ENCODE data around the gene ZNHIT2. TPM values are rescaled to one million over a fixed set of nuclear protein-coding genes. Genes with fewer than 3 reads are reported as not detected.
A peak's percentile ranks its signal among the peaks of the same experiment; 100 is the strongest.

The ZNHIT2 gene
- total RNA-seq, 2 donors from 2014 or later = 8.7 to 12.0 TPM

DNA sequence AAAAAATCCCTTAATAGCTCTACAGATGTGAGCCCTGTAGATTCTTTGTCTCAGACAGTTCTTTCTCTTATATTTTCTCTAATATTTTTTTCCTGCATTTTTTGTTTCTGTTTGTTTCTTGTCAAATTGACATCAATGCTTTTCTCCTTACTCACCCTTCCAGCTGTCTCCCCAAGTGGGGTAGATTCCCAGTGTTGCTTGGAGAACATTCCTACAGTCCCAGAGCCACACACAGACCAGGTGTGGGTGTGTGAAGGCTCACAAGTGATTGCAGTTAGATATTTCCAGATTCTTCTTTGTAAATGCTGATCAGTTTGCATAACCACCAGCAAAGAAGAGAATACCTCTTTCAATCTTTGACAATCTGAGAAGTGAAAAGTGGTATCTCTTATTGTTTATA, 14.0 kb downstream of the ZNHIT2 start:
- peaks cover 0 to 49% of the 10 kb centered on the region in 2 donors for H3K4me1 ChIP-seq
- TF ChIP-seq, protein P1, sequence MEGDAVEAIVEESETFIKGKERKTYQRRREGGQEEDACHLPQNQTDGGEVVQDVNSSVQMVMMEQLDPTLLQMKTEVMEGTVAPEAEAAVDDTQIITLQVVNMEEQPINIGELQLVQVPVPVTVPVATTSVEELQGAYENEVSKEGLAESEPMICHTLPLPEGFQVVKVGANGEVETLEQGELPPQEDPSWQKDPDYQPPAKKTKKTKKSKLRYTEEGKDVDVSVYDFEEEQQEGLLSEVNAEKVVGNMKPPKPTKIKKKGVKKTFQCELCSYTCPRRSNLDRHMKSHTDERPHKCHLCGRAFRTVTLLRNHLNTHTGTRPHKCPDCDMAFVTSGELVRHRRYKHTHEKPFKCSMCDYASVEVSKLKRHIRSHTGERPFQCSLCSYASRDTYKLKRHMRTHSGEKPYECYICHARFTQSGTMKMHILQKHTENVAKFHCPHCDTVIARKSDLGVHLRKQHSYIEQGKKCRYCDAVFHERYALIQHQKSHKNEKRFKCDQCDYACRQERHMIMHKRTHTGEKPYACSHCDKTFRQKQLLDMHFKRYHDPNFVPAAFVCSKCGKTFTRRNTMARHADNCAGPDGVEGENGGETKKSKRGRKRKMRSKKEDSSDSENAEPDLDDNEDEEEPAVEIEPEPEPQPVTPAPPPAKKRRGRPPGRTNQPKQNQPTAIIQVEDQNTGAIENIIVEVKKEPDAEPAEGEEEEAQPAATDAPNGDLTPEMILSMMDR (IDR thresholded peaks at IDR 0.05) = no peak

DNA sequence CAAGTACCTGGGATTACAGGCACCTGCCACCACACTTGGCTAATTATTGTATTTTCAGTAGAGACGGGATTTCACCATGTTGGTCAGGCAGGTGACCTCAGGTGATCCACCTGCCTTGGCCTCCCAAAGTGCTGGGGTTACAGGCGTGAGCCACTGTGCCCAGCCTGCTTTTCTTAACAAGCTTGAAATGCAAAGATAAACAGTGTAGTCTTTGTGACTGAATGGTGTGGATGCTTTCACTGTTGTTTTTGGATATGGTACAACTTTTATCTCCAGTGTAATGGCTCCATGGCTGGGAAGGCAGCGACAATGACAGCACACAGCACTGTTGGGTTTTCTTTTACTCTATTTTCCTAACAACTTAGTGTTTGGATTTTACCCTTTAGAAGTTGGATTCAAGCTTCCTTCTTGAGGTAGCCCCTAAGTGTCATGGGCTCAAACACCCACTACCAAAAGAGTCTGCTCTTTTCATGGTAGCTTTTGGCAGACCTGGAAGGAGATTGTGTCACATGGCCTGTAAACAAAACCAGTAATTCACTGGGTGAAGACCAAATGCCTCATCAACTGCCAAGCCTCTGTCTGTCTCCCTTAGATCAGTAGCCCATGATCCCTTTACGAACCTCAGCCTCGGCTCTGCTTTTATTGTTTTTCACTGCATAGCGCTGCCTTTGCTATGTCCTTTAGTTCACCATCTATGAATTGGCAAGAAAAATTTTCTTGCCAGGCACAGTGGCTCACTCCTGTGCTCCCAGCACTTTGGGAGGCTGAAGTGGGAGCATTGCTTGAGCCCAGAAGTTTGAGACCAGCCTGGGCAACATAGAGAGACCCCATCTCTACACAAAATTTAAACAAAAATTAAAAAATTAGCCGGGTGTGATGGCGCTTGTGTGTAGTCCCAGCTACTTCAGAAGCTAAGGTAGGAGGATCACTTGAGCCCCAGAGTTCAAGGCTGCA, 15.1 kb downstream of the ZNHIT2 start:
- Histone ChIP-seq H3K9me3 (no peaks in the 10 kb centered on the region), H3K27ac (peak overlapping the region; percentile 72 to 83), H3K27me3 (no peaks in the 10 kb centered on the region), H3K4me3 (no peak overlapping the region), H3K36me3 (peaks cover under 1% of the 10 kb centered on the region), H3K4me1 (peaks cover 0 to 52% of the 10 kb centered on the region in 2 donors)
- TF ChIP-seq, protein P1 (IDR thresholded peaks at IDR 0.05) = no peak
- DNase-seq (ENCODE audit: low spot score) = no peak

More for the DNA sequence above, 14.0 kb downstream of the ZNHIT2 start:
- H3K27ac ChIP-seq = peak overlapping the region; percentile 72 to 83
- H3K36me3 ChIP-seq = peaks cover 11% of the 10 kb centered on the region
- H3K9me3 ChIP-seq = no peaks in the 10 kb centered on the region
- H3K27me3 ChIP-seq = no peaks in the 10 kb centered on the region
- no peak overlapping the region for H3K4me3 ChIP-seq
- DNase-seq (ENCODE audit: low spot score) = no peak

DNA sequence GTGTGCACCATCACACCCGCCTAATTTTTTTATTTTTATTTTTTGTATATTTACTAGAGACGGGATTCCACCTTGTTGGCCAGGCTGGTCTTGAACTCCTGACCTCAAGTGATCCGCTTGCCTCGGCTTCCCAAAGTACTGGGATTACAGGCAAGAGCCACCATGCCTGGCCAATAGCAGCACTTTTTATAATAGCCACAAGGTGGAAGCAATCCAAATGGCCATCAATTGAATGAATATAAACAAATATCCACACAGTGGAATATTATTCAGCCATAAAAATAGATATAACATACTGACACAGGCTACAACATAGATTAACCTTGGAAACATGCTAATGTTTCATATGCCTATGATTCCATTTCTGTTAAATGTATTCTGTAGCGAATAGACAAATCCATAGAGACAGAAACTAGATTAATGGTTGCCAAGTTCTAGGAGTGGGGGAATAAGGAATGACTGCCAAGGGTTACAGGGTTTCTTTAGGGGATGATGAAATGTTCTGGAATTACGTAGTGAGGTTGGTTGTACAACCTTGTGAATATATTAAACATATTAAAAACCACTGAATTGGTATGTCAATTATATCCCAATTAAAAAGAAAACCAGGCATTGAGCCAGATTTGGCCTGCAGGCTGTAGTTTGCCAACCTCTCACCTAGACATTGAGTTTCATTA, 16.7 kb downstream of the ZNHIT2 start:
- no peak overlapping the region for H3K4me3 ChIP-seq
- no peaks in the 10 kb centered on the region for H3K9me3 ChIP-seq
- no peaks in the 10 kb centered on the region for H3K36me3 ChIP-seq
- TF ChIP-seq, protein P1 (IDR thresholded peaks at IDR 0.05) = no peak
- H3K4me1 ChIP-seq = peaks cover 0 to 61% of the 10 kb centered on the region in 2 donors
- no peaks in the 10 kb centered on the region for H3K27me3 ChIP-seq
- no peak for DNase-seq (ENCODE audit: low spot score)
- peak overlapping the region in 1 of 2 donors; percentile 83 for H3K27ac ChIP-seq

DNA sequence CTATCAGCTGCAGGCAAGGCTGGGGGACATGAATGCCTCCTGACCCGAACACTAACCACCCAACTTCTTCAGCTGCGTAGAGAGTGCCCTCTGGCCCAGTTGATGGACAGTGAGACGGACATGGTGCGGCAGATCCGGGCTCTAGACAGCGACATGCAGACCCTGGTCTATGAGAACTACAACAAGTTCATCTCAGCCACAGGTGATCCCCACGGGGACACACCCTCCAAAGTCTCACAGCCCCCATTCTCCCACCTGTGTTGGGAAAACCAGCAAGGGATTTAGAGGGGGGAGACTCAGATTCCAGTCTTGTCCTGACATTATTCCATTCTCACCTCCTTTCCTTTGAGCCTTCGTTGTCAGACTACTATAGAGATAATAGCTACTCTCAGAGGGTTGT, 20.6 kb downstream of the ZNHIT2 start:
- no peaks in the 10 kb centered on the region for H3K9me3 ChIP-seq
- H3K4me3 ChIP-seq = peak overlapping the region; percentile 86 to 91
- H3K4me1 ChIP-seq = peaks cover 0 to 28% of the 10 kb centered on the region in 2 donors
- H3K27me3 ChIP-seq = no peaks in the 10 kb centered on the region
- H3K27ac ChIP-seq = peak overlapping the region; percentile 92 to 96
- H3K36me3 ChIP-seq = no peaks in the 10 kb centered on the region
- TF ChIP-seq, protein P1 (IDR thresholded peaks at IDR 0.05) = no peak
- no peak for DNase-seq (ENCODE audit: low spot score)

DNA sequence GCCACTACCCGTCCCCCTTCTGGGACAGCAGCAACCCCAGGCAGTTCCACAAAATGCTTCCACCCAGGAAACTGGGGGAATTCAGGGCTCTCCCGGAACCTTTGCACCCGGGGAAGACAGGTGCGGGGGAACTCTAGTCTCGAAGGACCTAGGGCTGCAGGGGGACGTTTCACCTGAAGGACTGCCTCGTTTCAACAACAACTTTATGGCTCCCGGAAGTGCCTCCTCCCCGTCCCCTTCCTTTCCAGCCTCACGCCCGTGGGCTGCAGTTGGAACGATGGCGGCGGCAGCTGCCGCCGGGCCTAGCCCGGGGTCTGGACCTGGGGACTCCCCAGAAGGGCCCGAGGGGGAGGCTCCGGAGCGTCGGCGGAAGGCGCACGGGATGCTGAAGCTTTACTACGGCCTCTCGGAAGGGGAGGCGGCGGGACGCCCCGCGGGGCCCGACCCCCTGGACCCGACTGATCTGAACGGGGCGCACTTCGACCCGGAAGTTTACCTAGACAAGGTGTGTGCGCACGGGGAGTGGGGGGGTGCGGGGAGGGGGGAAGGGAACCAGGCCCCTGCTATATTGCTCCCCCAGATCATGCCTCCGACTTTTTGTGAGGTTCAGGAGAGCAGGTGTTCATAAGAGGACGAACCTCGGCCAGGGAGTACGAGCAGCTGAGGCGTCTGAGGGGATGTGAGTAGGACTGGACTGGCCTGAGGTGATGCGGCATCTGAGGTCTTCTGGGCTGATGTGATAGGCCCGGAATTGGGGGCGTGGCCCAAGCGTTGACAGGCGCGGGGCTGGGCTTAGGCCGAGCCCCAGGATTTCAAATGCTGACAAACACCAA, 21.3 kb downstream of the ZNHIT2 start, which contains the start of gene VPS51:
TSS of gene VPS51 (plus strand) at position 241 of the 833 bp plus-strand sequence. CDS start at position 278, 37 bp downstream.
- Histone ChIP-seq H3K9me3 (no peaks in the 10 kb centered on the region), H3K4me1 (peaks cover 0 to 20% of the 10 kb centered on the region in 2 donors), H3K36me3 (no peaks in the 10 kb centered on the region), H3K27ac (peak within 1 kb of the TSS; percentile 92 to 96), H3K4me3 (peak within 1 kb of the TSS; percentile 86 to 91), H3K27me3 (no peaks in the 10 kb centered on the region)
- peak; percentile 95 for DNase-seq (ENCODE audit: low spot score)
- TF ChIP-seq, protein P1 (IDR thresholded peaks at IDR 0.05) = no peak

Measured in right atrium auricular region (tissue), 2 donors.